CD8-positive, alpha-beta memory T cell (primary cell): ENCODE data around the gene DPM2. TPM values are rescaled to one million over a fixed set of nuclear protein-coding genes. Genes with fewer than 3 reads are reported as not detected.

Experiments used
- CTCF ChIA-PET: fragments of 350-600 bp; sonication (Branson Sonifier 250); formaldehyde crosslinking; loops from one replicate; lab custom pipeline; 2021; ENCODE audit warnings: antibody characterized with exemption; lab: Charles Lee
- POLR2A ChIA-PET: fragments of 350-600 bp; sonication (Branson Sonifier 250); formaldehyde crosslinking; loops from one replicate; lab custom pipeline; 2021; ENCODE audit warnings: antibody characterized with exemption; lab: Charles Lee
- DNase-seq, 5 donors: peaks; one replicate each; pipeline versions ENCODE4 v3.0.0 to v3.0.0-alpha.2; 2020 to 2022; ENCODE audit warnings: mixed read lengths in 1 of 5
- H3K27ac ChIP-seq: one replicate; pipeline ENCODE4 v1.7.0; 2013; ENCODE audit warnings: low read depth, mild to moderate bottlenecking, low read length, moderate library complexity
- H3K27me3 ChIP-seq: 2 replicates; pipeline ENCODE4 v1.7.0; 2013; ENCODE audit warnings: low read length, mild to moderate bottlenecking; ENCODE audit not compliant: insufficient read depth, poor library complexity, severe bottlenecking
- H3K36me3 ChIP-seq: 2 replicates; pipeline ENCODE4 v1.7.0; 2013; ENCODE audit warnings: mild to moderate bottlenecking, low read length, moderate library complexity; ENCODE audit not compliant: insufficient read depth
- H3K4me1 ChIP-seq: 2 replicates; pipeline ENCODE4 v1.7.0; 2013; ENCODE audit warnings: mild to moderate bottlenecking, low read length, moderate library complexity; ENCODE audit not compliant: insufficient read depth
- H3K4me3 ChIP-seq: 2 replicates; pipeline ENCODE4 v1.7.0; 2013; ENCODE audit warnings: mild to moderate bottlenecking, low read length
- H3K9me3 ChIP-seq: 2 replicates; pipeline ENCODE4 v1.7.0; 2013; ENCODE audit warnings: mild to moderate bottlenecking, low read length
- H3K27ac Mint-ChIP-seq, 8 donors: one replicate each; pipeline ENCODE4 v1.8.0; 2020 to 2021; ENCODE audit warnings: mixed read lengths in 8 of 8, mild to moderate bottlenecking in 6 of 8, inconsistent platforms in 3 of 8, moderate library complexity in 3 of 8
- H3K27me3 Mint-ChIP-seq, 2 donors: one replicate each; pipeline ENCODE4 v1.8.0; 2020 to 2021; ENCODE audit warnings: mixed read lengths in 2 of 2, mild to moderate bottlenecking in 1 of 2, moderate library complexity in 1 of 2
- H3K36me3 Mint-ChIP-seq, 3 donors: one replicate each; pipeline ENCODE4 v1.8.0; 2020 to 2021; ENCODE audit warnings: mixed read lengths in 3 of 3, inconsistent platforms in 1 of 3, mild to moderate bottlenecking in 1 of 3
- H3K4me1 Mint-ChIP-seq, 3 donors: one replicate each; pipeline ENCODE4 v1.8.0; 2020 to 2021; ENCODE audit warnings: mixed read lengths in 3 of 3, inconsistent platforms in 1 of 3, mild to moderate bottlenecking in 1 of 3
- H3K4me3 Mint-ChIP-seq, 7 donors: one replicate each; pipeline ENCODE4 v1.8.0; 2020 to 2021; ENCODE audit warnings: mixed read lengths in 7 of 7, mild to moderate bottlenecking in 6 of 7, moderate library complexity in 4 of 7, inconsistent platforms in 2 of 7
- H3K9me3 Mint-ChIP-seq, 5 donors: one replicate each; pipeline ENCODE4 v1.8.0; 2020 to 2022; ENCODE audit warnings: mixed read lengths in 5 of 5, mild to moderate bottlenecking in 3 of 5, moderate library complexity in 2 of 5, inconsistent platforms in 1 of 5
- polyA plus RNA-seq: library from polyadenylated mRNA; unstranded; fragments of 300-500 nt; fragmentation: Illumina TruSeq; gene quantifications from one replicate; pipeline ENCODE4 v1.2.3, GENCODE V29; 2021
- total RNA-seq, 2 experiments: library from RNA; stranded (reverse); gene quantifications; one replicate each; pipeline ENCODE4 v1.2.3, GENCODE V29; 2021

DPM2 gene
- total and polyA plus RNA-seq, 3 experiments from 2014 or later = 52.2 to 75.5 (median 73.8) TPM

DNA sequence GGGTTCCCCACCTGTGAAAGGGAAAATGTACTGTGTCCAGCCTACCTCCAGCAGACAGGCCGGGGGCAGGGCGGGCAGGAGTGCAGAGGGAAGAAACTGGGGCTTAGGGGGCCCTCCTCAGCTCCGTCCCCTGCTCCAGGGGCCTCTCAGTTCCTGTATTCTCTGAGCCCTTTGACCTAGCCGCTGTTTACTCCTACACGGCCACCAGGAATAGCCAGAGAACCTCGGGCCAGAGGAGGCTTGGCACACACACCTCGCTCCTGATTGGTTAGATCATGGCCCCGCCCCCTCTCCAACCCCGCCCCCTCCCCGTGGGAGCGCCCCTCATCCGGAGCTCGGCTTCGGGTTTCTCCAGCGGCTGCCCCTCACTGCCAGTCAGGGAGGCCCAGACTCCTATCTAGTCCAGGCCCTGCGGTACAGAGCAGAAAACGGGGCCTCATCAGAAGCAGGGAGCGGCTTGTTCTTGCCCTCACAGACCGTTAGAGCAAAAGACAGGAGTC, 40.4 kb downstream of the DPM2 start:
- peaks cover 34% of the 10 kb centered on the region for H3K36me3 ChIP-seq
- H3K4me3 ChIP-seq = no peak overlapping the region
- peak in 1 of 5 donors; percentile 28 for DNase-seq
- peak overlapping the region; percentile 24 to 88 (median 54) for H3K4me3 Mint-ChIP-seq
- no peaks in the 10 kb centered on the region for H3K9me3 ChIP-seq
- H3K9me3 Mint-ChIP-seq = peaks cover 0 to 11% (median 0%) of the 10 kb centered on the region in 5 donors
- peak overlapping the region; percentile 12 for H3K27ac ChIP-seq
- H3K36me3 Mint-ChIP-seq = peaks cover 36 to 57% (median 39%) of the 10 kb centered on the region in 3 donors
- ChIA-PET POLR2A (interaction anchor here (1.3 kb wide), 1 partner anchor 9 kb away, joined by 4 read pairs; no protein-coding TSS in a partner anchor), CTCF (interaction anchor here (1.3 to 1.4 kb wide), 2 partner anchors 24 to 28 kb away, joined by 4 to 7 read pairs; no protein-coding TSS in a partner anchor)
- H3K4me1 ChIP-seq = peaks cover 29% of the 10 kb centered on the region
- peak overlapping the region in 5 of 8 donors; percentile 36 to 91 (median 82) for H3K27ac Mint-ChIP-seq
- H3K4me1 Mint-ChIP-seq = peaks cover 31 to 60% (median 46%) of the 10 kb centered on the region in 3 donors
- no peaks in the 10 kb centered on the region for H3K27me3 Mint-ChIP-seq
- no peaks in the 10 kb centered on the region for H3K27me3 ChIP-seq

GRCh38 chr9:127896395-127897192, 41.1 kb downstream of the DPM2 start:
- no peaks in the 10 kb centered on the region for H3K27me3 ChIP-seq
- Mint-ChIP-seq H3K4me1 (peaks cover 26 to 57% (median 42%) of the 10 kb centered on the region in 3 donors), H3K27ac (peak overlapping the region; percentile 19 to 86 (median 64)), H3K27me3 (no peaks in the 10 kb centered on the region), H3K4me3 (peak overlapping the region in 2 of 7 donors; percentile 44 to 52), H3K9me3 (peaks cover 0 to 11% (median 0%) of the 10 kb centered on the region in 5 donors), H3K36me3 (peaks cover 38 to 59% (median 39%) of the 10 kb centered on the region in 3 donors)
- no peaks in the 10 kb centered on the region for H3K9me3 ChIP-seq
- ChIA-PET POLR2A (interaction anchor here (1.3 kb wide), 2 partner anchors 9 kb away, joined by 4 read pairs; no protein-coding TSS in a partner anchor), CTCF (interaction anchor here (1.3 to 1.4 kb wide), 2 partner anchors 25 to 27 kb away, joined by 4 to 7 read pairs; no protein-coding TSS in a partner anchor)
- peak overlapping the region; percentile 12 for H3K27ac ChIP-seq
- peaks cover 29% of the 10 kb centered on the region for H3K4me1 ChIP-seq
- DNase-seq = no peak
- no peak overlapping the region for H3K4me3 ChIP-seq
- H3K36me3 ChIP-seq = peaks cover 34% of the 10 kb centered on the region

DNA sequence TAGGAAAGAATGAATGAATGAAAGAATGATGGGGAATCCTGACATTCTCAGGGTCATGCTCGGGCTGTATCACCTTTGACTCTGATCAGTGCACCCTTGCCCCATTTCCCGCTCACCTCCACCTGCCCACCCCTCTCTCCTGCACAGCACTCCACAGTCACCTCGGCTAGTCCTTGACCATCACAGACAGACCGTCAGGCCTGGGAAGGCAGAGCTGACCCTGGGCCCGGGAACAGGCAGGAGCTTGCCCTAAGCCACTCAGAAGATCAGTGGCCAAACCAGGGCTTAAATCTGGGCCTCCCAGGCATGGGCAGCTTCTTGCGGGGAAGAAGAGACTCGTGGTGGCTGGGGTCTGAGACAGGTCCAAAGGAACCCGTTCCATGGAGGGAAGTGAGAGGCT, 41.8 kb downstream of the DPM2 start:
- H3K4me3 Mint-ChIP-seq = peak overlapping the region in 1 of 7 donors; percentile 60
- ChIA-PET CTCF (interaction anchor here (1.4 to 1.8 kb wide), 2 partner anchors 26 to 161 kb away, joined by 7 read pairs; partner anchors contain the start of gene TOR2A), POLR2A (interaction anchor here (1.3 kb wide), 1 partner anchor 9 kb away, joined by 4 read pairs; no protein-coding TSS in a partner anchor)
- H3K36me3 Mint-ChIP-seq = peaks cover 39 to 65% (median 42%) of the 10 kb centered on the region in 3 donors
- no peak overlapping the region for H3K27ac ChIP-seq
- peaks cover 25% of the 10 kb centered on the region for H3K4me1 ChIP-seq
- no peak overlapping the region for H3K4me3 ChIP-seq
- H3K36me3 ChIP-seq = peaks cover 36% of the 10 kb centered on the region
- H3K9me3 ChIP-seq = no peaks in the 10 kb centered on the region
- H3K27me3 Mint-ChIP-seq = peaks cover 0 to 1% of the 10 kb centered on the region in 2 donors
- peaks cover 22 to 59% (median 37%) of the 10 kb centered on the region in 3 donors for H3K4me1 Mint-ChIP-seq
- peak overlapping the region in 4 of 8 donors; percentile 19 to 84 (median 40) for H3K27ac Mint-ChIP-seq
- peaks cover 0 to 11% (median 0%) of the 10 kb centered on the region in 5 donors for H3K9me3 Mint-ChIP-seq
- no peaks in the 10 kb centered on the region for H3K27me3 ChIP-seq
- DNase-seq = no peak

DNA sequence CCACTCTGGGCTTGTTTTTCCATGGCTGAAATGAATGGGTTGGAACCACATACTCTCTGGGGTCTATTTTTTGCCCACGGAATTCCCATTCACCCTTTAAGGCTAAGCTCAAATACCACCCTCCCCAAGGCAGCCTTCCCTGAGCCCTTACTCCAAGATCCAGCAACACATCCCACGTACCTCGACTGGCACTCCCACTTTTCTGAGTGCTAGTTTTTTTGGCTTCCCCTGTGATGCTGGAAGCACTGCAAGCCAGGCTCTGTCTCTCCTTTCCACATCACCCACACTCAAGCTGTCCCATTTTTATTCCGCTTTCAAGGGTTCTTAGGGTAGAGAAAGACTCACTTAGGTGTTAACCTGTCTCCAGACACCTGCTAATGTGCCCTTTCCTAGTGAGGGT, 44.3 kb downstream of the DPM2 start:
- Mint-ChIP-seq H3K9me3 (peaks cover 0 to 11% (median 0%) of the 10 kb centered on the region in 5 donors), H3K4me3 (no peak overlapping the region), H3K27me3 (peaks cover 0 to 1% of the 10 kb centered on the region in 2 donors), H3K36me3 (peaks cover 39 to 79% (median 42%) of the 10 kb centered on the region in 3 donors), H3K4me1 (peaks cover 15 to 51% (median 35%) of the 10 kb centered on the region in 3 donors), H3K27ac (peak overlapping the region in 2 of 8 donors; percentile 44 to 60)
- POLR2A ChIA-PET = no interaction called here
- Histone ChIP-seq H3K27ac (no peak overlapping the region), H3K27me3 (no peaks in the 10 kb centered on the region), H3K4me3 (no peak overlapping the region), H3K9me3 (no peaks in the 10 kb centered on the region), H3K36me3 (peaks cover 46% of the 10 kb centered on the region), H3K4me1 (peaks cover 15% of the 10 kb centered on the region)
- DNase-seq = no peak
- CTCF ChIA-PET = interaction anchor here (1.2 to 2.0 kb wide), 4 partner anchors 11 to 158 kb away, joined by 3 to 6 read pairs (median 4); partner anchors contain the start of gene TOR2A

GRCh38 chr9:127892831-127893230, 44.8 kb downstream of the DPM2 start:
- Mint-ChIP-seq H3K27me3 (peaks cover 0 to 1% of the 10 kb centered on the region in 2 donors), H3K4me3 (no peak overlapping the region), H3K4me1 (peaks cover 13 to 48% (median 31%) of the 10 kb centered on the region in 3 donors), H3K36me3 (peaks cover 39 to 82% (median 43%) of the 10 kb centered on the region in 3 donors), H3K27ac (peak overlapping the region in 5 of 8 donors; percentile 6 to 90 (median 51)), H3K9me3 (peaks cover 0 to 11% (median 0%) of the 10 kb centered on the region in 5 donors)
- Histone ChIP-seq H3K36me3 (peaks cover 49% of the 10 kb centered on the region), H3K9me3 (no peaks in the 10 kb centered on the region), H3K27me3 (no peaks in the 10 kb centered on the region), H3K27ac (no peak overlapping the region), H3K4me3 (no peak overlapping the region), H3K4me1 (peaks cover 11% of the 10 kb centered on the region)
- ChIA-PET POLR2A (no interaction called here), CTCF (interaction anchor here (1.2 to 1.5 kb wide), 3 partner anchors 10 to 158 kb away, joined by 3 to 4 read pairs (median 3); partner anchors contain the start of gene TOR2A)
- DNase-seq = no peak

DNA sequence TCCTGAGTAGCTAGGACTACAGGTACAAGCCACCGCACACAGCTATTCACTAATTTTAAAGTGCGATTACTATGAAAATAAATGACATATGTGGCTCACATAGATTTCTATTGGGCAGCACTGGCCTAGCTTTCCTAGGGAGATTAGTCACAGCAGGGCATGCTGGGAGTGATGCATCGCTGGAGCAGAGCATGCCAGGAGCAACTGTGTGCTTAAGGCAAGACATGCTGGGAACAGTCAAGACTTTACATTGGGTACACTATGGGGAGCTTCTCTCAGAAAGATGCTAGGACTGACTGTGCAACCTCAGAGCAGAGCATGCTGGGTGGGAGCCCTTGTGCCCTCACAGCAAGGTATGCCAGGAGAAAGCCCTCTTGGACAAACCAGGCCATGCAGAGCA, 47.6 kb downstream of the DPM2 start:
- peaks cover 27 to 88% (median 36%) of the 10 kb centered on the region in 3 donors for H3K36me3 Mint-ChIP-seq

DNA sequence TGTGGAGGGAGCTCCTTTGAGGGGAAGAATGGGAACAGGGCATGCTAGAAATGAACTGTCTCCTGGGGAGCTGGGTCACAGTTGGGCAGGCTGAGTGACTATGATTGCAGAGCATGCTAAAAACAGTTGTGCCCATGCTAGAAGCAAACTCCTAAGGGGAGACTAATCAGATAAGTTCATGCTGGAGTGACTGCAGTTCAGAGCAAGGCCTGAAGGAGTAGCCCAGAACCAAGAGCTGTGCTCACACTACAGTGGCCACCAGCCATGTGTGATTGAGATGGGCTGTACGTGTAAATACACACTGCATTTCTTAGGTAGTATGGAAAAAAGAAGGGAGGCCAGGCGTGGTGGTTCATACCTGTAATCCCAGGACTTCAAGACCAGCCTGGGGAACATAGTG, 49.9 kb downstream of the DPM2 start:
- peak overlapping the region in 2 of 8 donors; percentile 60 to 70 for H3K27ac Mint-ChIP-seq
- ChIA-PET CTCF (interaction anchor here (2.9 kb wide), 1 partner anchor 18 kb away, joined by 15 read pairs; no protein-coding TSS in a partner anchor), POLR2A (interaction anchor here (1.0 kb wide), 1 partner anchor 29 kb away, joined by 3 read pairs; the partner anchor contains the start of gene ST6GALNAC4)
- Histone ChIP-seq H3K36me3 (peaks cover 34% of the 10 kb centered on the region), H3K4me1 (no peaks in the 10 kb centered on the region), H3K9me3 (no peaks in the 10 kb centered on the region), H3K27ac (no peak overlapping the region), H3K27me3 (no peaks in the 10 kb centered on the region), H3K4me3 (no peak overlapping the region)
- DNase-seq = no peak
- peaks cover 0 to 1% of the 10 kb centered on the region in 2 donors for H3K27me3 Mint-ChIP-seq
- H3K36me3 Mint-ChIP-seq = peaks cover 4 to 82% (median 18%) of the 10 kb centered on the region in 3 donors
- H3K4me3 Mint-ChIP-seq = no peak overlapping the region
- peaks cover 9 to 39% (median 12%) of the 10 kb centered on the region in 3 donors for H3K4me1 Mint-ChIP-seq
- peaks cover 0 to 3% (median 0%) of the 10 kb centered on the region in 5 donors for H3K9me3 Mint-ChIP-seq

More for the DNA sequence above, 47.6 kb downstream of the DPM2 start:
- Histone ChIP-seq H3K4me3 (no peak overlapping the region), H3K27me3 (no peaks in the 10 kb centered on the region), H3K27ac (no peak overlapping the region), H3K36me3 (peaks cover 57% of the 10 kb centered on the region), H3K4me1 (no peaks in the 10 kb centered on the region), H3K9me3 (no peaks in the 10 kb centered on the region)
- Mint-ChIP-seq H3K27me3 (peaks cover 0 to 1% of the 10 kb centered on the region in 2 donors), H3K27ac (no peak overlapping the region), H3K4me3 (no peak overlapping the region), H3K9me3 (peaks cover 0 to 11% (median 0%) of the 10 kb centered on the region in 5 donors), H3K4me1 (peaks cover 4 to 30% (median 15%) of the 10 kb centered on the region in 3 donors)
- DNase-seq = no peak
- CTCF ChIA-PET = interaction anchor here (1.2 to 2.9 kb wide), 3 partner anchors 10 to 32 kb away, joined by 4 to 15 read pairs (median 8); no protein-coding TSS in a partner anchor
- POLR2A ChIA-PET = interaction anchor here (0.5 kb wide), 1 partner anchor 111 kb away, joined by 3 read pairs; no protein-coding TSS in a partner anchor
